NOMO-1 (cell line): ENCODE data around the gene SCN11A.
A peak's percentile ranks its signal among the peaks of the same experiment; 100 is the strongest.

Experiments
- DNase-seq, 2 experiments: peaks; one replicate each; lab custom pipeline; 2025; ENCODE audit not compliant: unreplicated experiment in 2 of 2; lab: John Stamatoyannopoulos, UW

Gene SCN11A

DNA sequence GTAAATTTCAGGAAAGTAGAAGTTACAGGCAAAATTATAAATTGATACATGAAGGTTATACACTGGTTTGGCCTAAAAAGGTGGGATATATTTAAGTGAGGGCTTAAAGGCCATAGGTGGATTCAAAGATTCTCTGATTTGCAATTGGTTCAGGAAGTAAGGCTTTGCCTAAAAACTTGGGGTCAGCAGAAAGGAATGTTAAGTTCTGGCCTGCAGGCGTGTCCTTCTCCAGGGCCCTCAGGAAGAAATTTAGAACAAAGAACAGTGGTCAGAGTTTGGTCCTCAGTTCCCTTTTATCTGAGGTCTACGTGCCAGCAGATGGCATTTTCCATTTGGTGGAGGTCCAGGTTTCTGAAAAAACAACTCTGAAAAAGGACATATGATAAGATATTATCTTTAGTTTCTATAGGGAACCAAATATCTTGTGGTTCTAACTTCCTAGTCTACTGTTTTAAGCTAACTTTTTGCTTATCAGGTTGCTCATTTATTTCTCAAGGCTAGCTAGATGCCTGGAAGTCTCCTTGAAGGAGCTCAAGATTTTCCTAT lies 40.5 kb downstream of the SCN11A start:
- DNase-seq: peak; percentile 22 to 77

GRCh38 chr3:39005295-39005694 lies 46.4 kb downstream of the SCN11A start:
- DNase-seq: no peak
